ENCODE data around the gene DSEL.

Gene DSEL

GRCh38 chr18:67500522-67501205, 15.9 kb downstream of the DSEL start:
- TF ChIP-seq CTCF (IDR thresholded peaks at IDR 0.05; ENCODE audit: low read depth, low read length), result no peak
- no peak for DNase-seq (ENCODE audit: extremely low read depth, low read depth)

- no peak for DNase-seq (ENCODE audit: extremely low read depth, low read depth)
- TF ChIP-seq CTCF (IDR thresholded peaks at IDR 0.05; ENCODE audit: low read depth, low read length), result no peak
Observed at GRCh38 chr18:67496469-67496868, 20.1 kb downstream of the DSEL start.

GRCh38 chr18:67486534-67486933, 30.0 kb downstream of the DSEL start:
- DNase-seq (ENCODE audit: extremely low read depth, low read depth), result no peak
- no peak for TF ChIP-seq CTCF (IDR thresholded peaks at IDR 0.05; ENCODE audit: low read depth, low read length)

- TF ChIP-seq CTCF (IDR thresholded peaks at IDR 0.05; ENCODE audit: low read depth, low read length), result no peak
- DNase-seq (ENCODE audit: extremely low read depth, low read depth), result no peak
Observed at GRCh38 chr18:67485655-67486054, 30.9 kb downstream of the DSEL start.

- no peak for DNase-seq (ENCODE audit: extremely low read depth, low read depth)
- TF ChIP-seq CTCF (IDR thresholded peaks at IDR 0.05; ENCODE audit: low read depth, low read length), result no peak
Observed at GRCh38 chr18:67484458-67484857, 32.1 kb downstream of the DSEL start.

GRCh38 chr18:67483952-67484351, 32.6 kb downstream of the DSEL start:
- no peak for TF ChIP-seq CTCF (IDR thresholded peaks at IDR 0.05; ENCODE audit: low read depth, low read length)
- DNase-seq (ENCODE audit: extremely low read depth, low read depth), result no peak

GRCh38 chr18:67483237-67483636, 33.3 kb downstream of the DSEL start:
- TF ChIP-seq CTCF (IDR thresholded peaks at IDR 0.05; ENCODE audit: low read depth, low read length), result no peak

More at GRCh38 chr18:67483237-67483636, 33.3 kb downstream of the DSEL start:
- no peak for DNase-seq (ENCODE audit: extremely low read depth, low read depth)
